Heart left ventricle (tissue), 16 donors: ENCODE results near the gene TSC2. TPM values are rescaled to one million over a fixed set of nuclear protein-coding genes. Genes with fewer than 3 reads are reported as not detected.

ENCODE experiments used
- ATAC-seq, 4 donors: fragments of 200-7000 bp; cut with Tn5 transposase; one replicate each; pipeline ENCODE4 v1.9.1; 2020 to 2022; ENCODE audit warnings: moderate library complexity in 4 of 4, mild to moderate bottlenecking in 3 of 4, moderate number of reproducible peaks in 1 of 4
- DNase-seq, 5 donors: peaks; one replicate each; pipeline ENCODE4 v3.0.0-alpha.2; 2020
- H3K27ac ChIP-seq, 12 donors: fragments of 200-600 bp; sonication (generic) in 4 of 12; one replicate each; pipeline versions ENCODE4 v1.5.0 to v1.8.0; 2016 to 2022; ENCODE audit warnings: mild to moderate bottlenecking in 2 of 12
- H3K27me3 ChIP-seq, 9 donors: fragments of 200-600 bp; sonication (generic) in 2 of 9; one replicate each; pipeline versions ENCODE4 v1.5.1 to v1.8.0; 2016 to 2022; ENCODE audit warnings: mild to moderate bottlenecking in 3 of 9
- H3K36me3 ChIP-seq, 9 donors: fragments of 200-600 bp; sonication (generic) in 2 of 9; one replicate each; pipeline versions ENCODE4 v1.5.0 to v1.8.0; 2018 to 2022; ENCODE audit warnings: mild to moderate bottlenecking in 2 of 9
- H3K4me1 ChIP-seq, 12 donors: fragments of 200-600 bp; sonication (generic) in 4 of 12; one replicate each; pipeline versions ENCODE4 v1.5.0 to v1.8.0; 2016 to 2022; ENCODE audit warnings: mild to moderate bottlenecking in 3 of 12
- H3K4me3 ChIP-seq, 12 donors: fragments of 200-600 bp; sonication (generic) in 4 of 12; one replicate each; pipeline versions ENCODE4 v1.5.0 to v1.8.0; 2017 to 2022; ENCODE audit warnings: mild to moderate bottlenecking in 9 of 12, moderate library complexity in 4 of 12
- H3K9me3 ChIP-seq, 12 donors: fragments of 200-600 bp; sonication (generic) in 4 of 12; one replicate each; pipeline versions ENCODE4 v1.5.0 to v1.8.0; 2016 to 2022; ENCODE audit warnings: mild to moderate bottlenecking in 1 of 12
- CTCF ChIP-seq, 12 donors: fragments of 200-600 bp; sonication (generic) in 4 of 12; IDR thresholded peaks; one replicate each; pipeline versions ENCODE4 v1.5.0 to v1.8.0; 2018 to 2022; ENCODE audit warnings: antibody characterized with exemption in 12 of 12, mild to moderate bottlenecking in 5 of 12
- POLR2A ChIP-seq, 2 donors: fragments of 450-650 bp; IDR thresholded peaks; one replicate each; pipeline ENCODE4 v1.6.1; 2017; ENCODE audit warnings: antibody characterized with exemption in 2 of 2, mild to moderate bottlenecking in 2 of 2, moderate library complexity in 2 of 2
- WGBS, 4 donors: extraction: QIAGEN DNeasy Blood & Tissue Kit in 2 of 4; methylation state at CpG; one replicate each; pipeline versions ENCODE4 v1.1.5 to v1.1.7; 2013 to 2018; 5-methylcytosine and 5-hydroxymethylcytosine counted together
- intact Hi-C, 10 donors: fragments of 100-400 bp; cut with DNase I; formaldehyde crosslinking; loops; one replicate each; pipeline versions ENCODE4 v1.11.1 to v1.14.2; 2022
- polyA plus RNA-seq, 2 donors: library from polyadenylated mRNA; stranded (reverse); fragments of 200-250 nt; gene quantifications; one replicate each; pipeline ENCODE4 v1.2.3, GENCODE V29; 2013
- total RNA-seq, 9 donors: library from RNA; depleted of rRNA in 2 of 9; stranded (reverse); fragments of >200 nt in 2 of 9; fragmentation: NEBNext Ultra II Directional in 3 of 9; extraction: Animal tissue kit (Norgen Biotek cat#: 25700) in 3 of 9; gene quantifications; one replicate each; pipeline versions ENCODE4 v1.1.0 to v1.2.4, GENCODE V29; 2016 to 2023
- donor health status: ischemic (EF 13 %, LVEDD 7.1; RV severe dilation, severe dysfunction).
- donor health status: healthy with polysubstance abuse.
- donor health status: DM: no; HTN: yes; CAD: no.
- donor health status: DM: no; HTN: no; CAD: no.
- donor health status: ischemic (EF 25% LVEDD 6.9; RV normal size, moderate dysfunction).
- donor health status: ischemic (EF 25% LVEDD 5.7; RV mildly dilated, moderate dysfunction).
- donor health status: healthy.
- donor health status: DM: yes; HTN: yes; CAD: no.
- donor health status: ischemic (EF 35%, LVEDD 5.7; RV mildly dilated, moderate dysfunction).
- donor health status: nonischemic (EF 11% LVEDD 7.7; RV severe dilation, severe dysfunction).
- donor health status: DM: yes; HTN: yes; CAD: no.
- donor health status: PGD.
- donor health status: ischemic (EF 29% LVEDD 5.4; RV normal size, mild dysfunction).
- donor health status: nonischemic (EF 23%, LVEDD 6.1; RV moderate dilation, normal function).

The TSC2 gene
- total and polyA plus RNA-seq, 11 donors, result 33.3 to 94.5 (median 67.7) TPM

- no peaks in the 10 kb centered on the region for H3K4me1 ChIP-seq
- TF ChIP-seq CTCF (IDR thresholded peaks at IDR 0.05), result no peak
- no peak for TF ChIP-seq POLR2A (IDR thresholded peaks at IDR 0.05)
- intact Hi-C loops, result no loop called here
- ATAC-seq (no peak), DNase-seq (no peak)
- H3K27ac ChIP-seq, result no peak overlapping the region
- WGBS, 4 donors, result 95 to 96% (median 96%) methylated on average over 15 to 18 of the region's 18 CpGs; no CpG with 5 or more reads in 1 of the 4 donors
- peaks cover 0 to 87% (median 75%) of the 10 kb centered on the region in 9 donors for H3K36me3 ChIP-seq
- H3K4me3 ChIP-seq, result no peak overlapping the region
- H3K27me3 ChIP-seq, result no peaks in the 10 kb centered on the region
- no peaks in the 10 kb centered on the region for H3K9me3 ChIP-seq
These were observed 13.2 kb downstream of the TSC2 start for GRCh38 chr16:2061023-2061422.

- intact Hi-C loops, result no loop called here
- Histone ChIP-seq H3K36me3 (peaks cover 0 to 87% (median 78%) of the 10 kb centered on the region in 9 donors), H3K4me3 (no peak overlapping the region), H3K4me1 (no peaks in the 10 kb centered on the region), H3K9me3 (no peaks in the 10 kb centered on the region), H3K27ac (no peak overlapping the region), H3K27me3 (no peaks in the 10 kb centered on the region)
- 94 to 97% (median 95%) methylated on average over 8 to 13 of the region's 13 CpGs for WGBS, 4 donors
- ATAC-seq, result peak in 1 of 4 donors; percentile 8
- DNase-seq, result no peak
- TF ChIP-seq POLR2A (IDR thresholded peaks at IDR 0.05), result no peak
- no peak for TF ChIP-seq CTCF (IDR thresholded peaks at IDR 0.05)
These were observed 13.7 kb downstream of the TSC2 start for GRCh38 chr16:2061526-2061925.

GRCh38 chr16:2062801-2063200 is 15.0 kb downstream of the TSC2 start:
- ATAC-seq (no peak), DNase-seq (no peak)
- Histone ChIP-seq H3K27me3 (no peaks in the 10 kb centered on the region), H3K36me3 (peaks cover 0 to 90% (median 78%) of the 10 kb centered on the region in 9 donors), H3K27ac (no peak overlapping the region), H3K4me1 (no peaks in the 10 kb centered on the region), H3K4me3 (no peak overlapping the region), H3K9me3 (no peaks in the 10 kb centered on the region)
- TF ChIP-seq CTCF (IDR thresholded peaks at IDR 0.05) (no peak), POLR2A (IDR thresholded peaks at IDR 0.05) (no peak)
- intact Hi-C loops, result no loop called here
- WGBS, 4 donors, result 91 to 96% (median 95%) methylated on average over 17 to 28 of the region's 28 CpGs

GRCh38 chr16:2063861-2064260 is 16.1 kb downstream of the TSC2 start:
- ATAC-seq (no peak), DNase-seq (no peak)
- 88 to 94% (median 92%) methylated on average over 12 to 25 of the region's 25 CpGs for WGBS, 4 donors
- Histone ChIP-seq H3K4me3 (no peak overlapping the region), H3K4me1 (no peaks in the 10 kb centered on the region), H3K36me3 (peaks cover 0 to 93% (median 81%) of the 10 kb centered on the region in 9 donors), H3K27me3 (no peaks in the 10 kb centered on the region), H3K27ac (no peak overlapping the region), H3K9me3 (no peaks in the 10 kb centered on the region)
- intact Hi-C loops, result loop anchor here in 1 of 10 donors (1.0 kb wide), 1 partner anchor 16 kb away; no protein-coding TSS in a partner anchor
- no peak for TF ChIP-seq CTCF (IDR thresholded peaks at IDR 0.05)
- TF ChIP-seq POLR2A (IDR thresholded peaks at IDR 0.05), result no peak
